Panc1 (cell line): ENCODE results near the gene MYO18B.

Experiments
- CTCF ChIP-seq: fragments of 450-650 bp; IDR thresholded peaks from 2 replicates; pipeline ENCODE4 v1.5.1; 2017; ENCODE audit warnings: mild to moderate bottlenecking
- POLR2AphosphoS5 ChIP-seq: IDR thresholded peaks from 2 replicates; pipeline ENCODE4 v1.6.1; 2012; ENCODE audit warnings: mild to moderate bottlenecking, low read depth, low read length, moderate library complexity

GRCh38 chr22:25938151-25938550 is 196.2 kb downstream of the MYO18B start:
- TF ChIP-seq CTCF (no peak), POLR2AphosphoS5 (no peak)
